Measurements from ENCODE around the gene MGAT4B.

Gene MGAT4B

DNA sequence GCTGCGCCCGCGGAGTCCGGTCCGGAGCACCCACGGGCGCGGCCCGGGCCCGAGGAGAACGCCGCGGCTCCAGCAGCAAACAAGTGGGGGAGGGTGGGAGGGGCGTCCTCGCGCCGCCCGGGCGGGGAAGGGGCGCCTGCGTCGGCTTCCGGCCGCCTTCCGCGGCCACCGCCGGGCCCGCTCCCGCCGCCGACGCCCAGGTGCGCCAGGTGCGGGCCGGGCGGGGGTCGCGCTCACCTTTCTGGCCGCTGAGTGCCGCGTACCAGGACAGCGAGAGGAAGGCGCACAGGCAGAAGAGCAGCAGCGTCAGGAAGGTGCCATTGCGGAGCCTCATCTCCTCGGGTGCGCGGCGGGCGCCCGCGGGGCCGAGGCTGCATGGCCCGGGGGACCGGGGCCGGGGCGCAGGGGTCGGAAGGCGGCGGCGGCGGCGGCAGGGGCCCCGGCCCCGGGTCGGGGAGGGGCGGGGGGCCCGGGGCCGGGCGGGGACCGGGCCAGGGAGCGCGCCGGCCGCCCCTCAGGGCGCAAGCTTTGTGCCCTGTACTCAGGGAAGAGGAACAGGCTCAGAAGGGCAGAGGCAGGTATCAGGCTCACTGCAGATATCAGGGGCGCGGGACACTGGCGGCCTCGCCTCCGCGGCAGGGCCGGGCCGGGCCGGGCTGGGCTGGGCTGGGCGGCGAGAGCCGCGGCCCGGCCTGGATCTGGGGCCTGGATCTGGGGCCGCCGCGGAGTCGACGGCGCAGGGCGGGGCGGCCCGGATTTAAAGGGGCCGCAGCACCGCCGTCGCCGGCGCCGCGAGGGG, at the start of gene MGAT4B:
MGAT4B (minus strand) TSS at position 617 of the 799 bp plus-strand sequence; CDS start at position 334, 283 bp downstream.
- peak; percentile 83 for ATAC-seq

DNA sequence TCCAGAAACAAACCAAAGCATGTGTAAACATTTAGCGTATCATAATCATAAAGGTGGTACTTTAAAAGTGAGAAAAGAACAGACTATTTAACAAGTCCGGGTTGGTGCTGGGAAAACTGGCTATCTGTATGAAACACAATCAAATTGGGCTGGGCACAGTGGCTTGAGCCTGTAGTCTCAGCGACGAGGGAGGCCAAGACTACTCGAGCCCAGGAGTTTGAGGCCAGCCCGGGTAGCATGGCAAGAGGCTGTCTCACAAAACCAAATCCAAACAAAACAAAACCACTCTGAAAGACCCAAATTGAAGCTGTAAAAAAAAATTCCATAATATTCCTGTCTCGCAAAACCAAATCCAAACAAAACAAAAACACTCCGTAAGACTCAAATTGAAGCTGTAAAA, 47.7 kb upstream of the MGAT4B start:
- ATAC-seq = no peak
- TF ChIP-seq OSR1 (CRISPR knock-in tag; IDR thresholded peaks at IDR 0.05) (no peak), ZC3H10 (CRISPR knock-in tag; IDR thresholded peaks at IDR 0.05) (no peak), ARNTL (CRISPR knock-in tag; IDR thresholded peaks at IDR 0.05; ENCODE audit: borderline replicate concordance, low read depth) (no peak), ZNF8 (CRISPR knock-in tag; IDR thresholded peaks at IDR 0.05) (no peak), TOX (CRISPR knock-in tag; IDR thresholded peaks at IDR 0.05; ENCODE audit: borderline replicate concordance) (no peak), RARB (CRISPR knock-in tag; IDR thresholded peaks at IDR 0.05) (no peak), BACH2 (CRISPR knock-in tag; IDR thresholded peaks at IDR 0.05; ENCODE audit: borderline replicate concordance) (no peak), ZFP30 (CRISPR knock-in tag; IDR thresholded peaks at IDR 0.05) (no peak)
- TF ChIP-seq, protein P1, sequence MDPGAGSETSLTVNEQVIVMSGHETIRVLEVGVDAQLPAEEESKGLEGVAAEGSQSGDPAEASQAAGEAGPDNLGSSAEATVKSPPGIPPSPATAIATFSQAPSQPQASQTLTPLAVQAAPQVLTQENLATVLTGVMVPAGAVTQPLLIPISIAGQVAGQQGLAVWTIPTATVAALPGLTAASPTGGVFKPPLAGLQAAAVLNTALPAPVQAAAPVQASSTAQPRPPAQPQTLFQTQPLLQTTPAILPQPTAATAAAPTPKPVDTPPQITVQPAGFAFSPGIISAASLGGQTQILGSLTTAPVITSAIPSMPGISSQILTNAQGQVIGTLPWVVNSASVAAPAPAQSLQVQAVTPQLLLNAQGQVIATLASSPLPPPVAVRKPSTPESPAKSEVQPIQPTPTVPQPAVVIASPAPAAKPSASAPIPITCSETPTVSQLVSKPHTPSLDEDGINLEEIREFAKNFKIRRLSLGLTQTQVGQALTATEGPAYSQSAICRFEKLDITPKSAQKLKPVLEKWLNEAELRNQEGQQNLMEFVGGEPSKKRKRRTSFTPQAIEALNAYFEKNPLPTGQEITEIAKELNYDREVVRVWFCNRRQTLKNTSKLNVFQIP (CRISPR knock-in tag; IDR thresholded peaks at IDR 0.05; ENCODE audit: borderline replicate concordance, low read depth) = no peak

More for the DNA sequence above, at the start of gene MGAT4B:
- no peak for TF ChIP-seq ZFP30 (CRISPR knock-in tag; IDR thresholded peaks at IDR 0.05)
- no peak for TF ChIP-seq ZNF8 (CRISPR knock-in tag; IDR thresholded peaks at IDR 0.05)
- no peak for TF ChIP-seq RARB (CRISPR knock-in tag; IDR thresholded peaks at IDR 0.05)

DNA sequence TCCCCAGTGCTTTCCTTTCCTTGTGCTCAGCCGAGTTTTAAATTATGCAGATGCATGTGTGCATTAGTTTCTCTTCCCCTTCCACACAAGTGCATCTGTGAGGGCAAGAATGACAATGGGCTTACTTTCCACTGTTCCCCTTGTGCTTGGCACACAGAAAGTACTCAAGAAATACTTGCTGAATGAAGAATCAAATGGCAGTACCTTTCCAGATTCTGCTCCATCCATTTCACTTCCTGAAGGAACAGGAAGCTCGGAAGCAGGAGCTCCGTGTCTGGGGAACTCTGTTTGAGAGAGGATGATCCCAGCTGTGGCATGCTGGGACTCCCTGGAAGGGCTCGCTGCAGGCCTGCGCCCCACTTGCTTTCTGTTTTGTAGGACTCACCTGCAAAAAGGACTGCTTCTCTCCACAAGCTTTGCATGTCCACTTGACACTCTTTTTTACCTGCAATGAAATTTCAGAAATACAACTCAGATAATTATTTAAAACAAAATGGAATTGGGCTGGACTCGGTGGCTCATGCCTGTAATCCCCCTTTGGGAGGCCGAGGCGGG, 46.4 kb upstream of the MGAT4B start:
- TF ChIP-seq, protein P2, sequence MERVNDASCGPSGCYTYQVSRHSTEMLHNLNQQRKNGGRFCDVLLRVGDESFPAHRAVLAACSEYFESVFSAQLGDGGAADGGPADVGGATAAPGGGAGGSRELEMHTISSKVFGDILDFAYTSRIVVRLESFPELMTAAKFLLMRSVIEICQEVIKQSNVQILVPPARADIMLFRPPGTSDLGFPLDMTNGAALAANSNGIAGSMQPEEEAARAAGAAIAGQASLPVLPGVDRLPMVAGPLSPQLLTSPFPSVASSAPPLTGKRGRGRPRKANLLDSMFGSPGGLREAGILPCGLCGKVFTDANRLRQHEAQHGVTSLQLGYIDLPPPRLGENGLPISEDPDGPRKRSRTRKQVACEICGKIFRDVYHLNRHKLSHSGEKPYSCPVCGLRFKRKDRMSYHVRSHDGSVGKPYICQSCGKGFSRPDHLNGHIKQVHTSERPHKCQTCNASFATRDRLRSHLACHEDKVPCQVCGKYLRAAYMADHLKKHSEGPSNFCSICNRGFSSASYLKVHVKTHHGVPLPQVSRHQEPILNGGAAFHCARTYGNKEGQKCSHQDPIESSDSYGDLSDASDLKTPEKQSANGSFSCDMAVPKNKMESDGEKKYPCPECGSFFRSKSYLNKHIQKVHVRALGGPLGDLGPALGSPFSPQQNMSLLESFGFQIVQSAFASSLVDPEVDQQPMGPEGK (CRISPR knock-in tag; IDR thresholded peaks at IDR 0.05; ENCODE audit: borderline replicate concordance) = no peak
- TF ChIP-seq ARNTL (CRISPR knock-in tag; IDR thresholded peaks at IDR 0.05; ENCODE audit: borderline replicate concordance, low read depth) = no peak
- TF ChIP-seq, protein P3, sequence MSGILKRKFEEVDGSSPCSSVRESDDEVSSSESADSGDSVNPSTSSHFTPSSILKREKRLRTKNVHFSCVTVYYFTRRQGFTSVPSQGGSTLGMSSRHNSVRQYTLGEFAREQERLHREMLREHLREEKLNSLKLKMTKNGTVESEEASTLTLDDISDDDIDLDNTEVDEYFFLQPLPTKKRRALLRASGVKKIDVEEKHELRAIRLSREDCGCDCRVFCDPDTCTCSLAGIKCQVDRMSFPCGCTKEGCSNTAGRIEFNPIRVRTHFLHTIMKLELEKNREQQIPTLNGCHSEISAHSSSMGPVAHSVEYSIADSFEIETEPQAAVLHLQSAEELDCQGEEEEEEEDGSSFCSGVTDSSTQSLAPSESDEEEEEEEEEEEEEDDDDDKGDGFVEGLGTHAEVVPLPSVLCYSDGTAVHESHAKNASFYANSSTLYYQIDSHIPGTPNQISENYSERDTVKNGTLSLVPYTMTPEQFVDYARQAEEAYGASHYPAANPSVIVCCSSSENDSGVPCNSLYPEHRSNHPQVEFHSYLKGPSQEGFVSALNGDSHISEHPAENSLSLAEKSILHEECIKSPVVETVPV (CRISPR knock-in tag; IDR thresholded peaks at IDR 0.05) = no peak
- no peak for TF ChIP-seq GLIS3 (CRISPR knock-in tag; IDR thresholded peaks at IDR 0.05)
- TF ChIP-seq, protein P4, sequence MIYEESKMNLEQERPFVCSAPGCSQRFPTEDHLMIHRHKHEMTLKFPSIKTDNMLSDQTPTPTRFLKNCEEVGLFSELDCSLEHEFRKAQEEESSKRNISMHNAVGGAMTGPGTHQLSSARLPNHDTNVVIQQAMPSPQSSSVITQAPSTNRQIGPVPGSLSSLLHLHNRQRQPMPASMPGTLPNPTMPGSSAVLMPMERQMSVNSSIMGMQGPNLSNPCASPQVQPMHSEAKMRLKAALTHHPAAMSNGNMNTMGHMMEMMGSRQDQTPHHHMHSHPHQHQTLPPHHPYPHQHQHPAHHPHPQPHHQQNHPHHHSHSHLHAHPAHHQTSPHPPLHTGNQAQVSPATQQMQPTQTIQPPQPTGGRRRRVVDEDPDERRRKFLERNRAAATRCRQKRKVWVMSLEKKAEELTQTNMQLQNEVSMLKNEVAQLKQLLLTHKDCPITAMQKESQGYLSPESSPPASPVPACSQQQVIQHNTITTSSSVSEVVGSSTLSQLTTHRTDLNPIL (CRISPR knock-in tag; IDR thresholded peaks at IDR 0.05; ENCODE audit: low read depth) = no peak
- no peak for TF ChIP-seq RARB (CRISPR knock-in tag; IDR thresholded peaks at IDR 0.05)
- no peak for TF ChIP-seq BACH2 (CRISPR knock-in tag; IDR thresholded peaks at IDR 0.05; ENCODE audit: borderline replicate concordance)
- no peak for TF ChIP-seq ISL1 (CRISPR knock-in tag; IDR thresholded peaks at IDR 0.05)
- no peak for TF ChIP-seq CSDC2 (CRISPR knock-in tag; IDR thresholded peaks at IDR 0.05)
- no peak for TF ChIP-seq SNAI2 (CRISPR knock-in tag; IDR thresholded peaks at IDR 0.05)
- TF ChIP-seq PPARA (CRISPR knock-in tag; IDR thresholded peaks at IDR 0.05; ENCODE audit: borderline replicate concordance) = no peak
- no peak for TF ChIP-seq ZFP30 (CRISPR knock-in tag; IDR thresholded peaks at IDR 0.05)
- TF ChIP-seq TCF4 (CRISPR knock-in tag; IDR thresholded peaks at IDR 0.05; ENCODE audit: borderline replicate concordance) = no peak
- TF ChIP-seq TOX (CRISPR knock-in tag; IDR thresholded peaks at IDR 0.05; ENCODE audit: borderline replicate concordance) = no peak
- no peak for TF ChIP-seq OSR1 (CRISPR knock-in tag; IDR thresholded peaks at IDR 0.05)
- no peak for TF ChIP-seq ZFP3 (CRISPR knock-in tag; IDR thresholded peaks at IDR 0.05)
- no peak for TF ChIP-seq ZNF565 (CRISPR knock-in tag; conservative IDR thresholded peaks at IDR 0.05; ENCODE audit: low read depth)
- TF ChIP-seq, protein P1 (CRISPR knock-in tag; IDR thresholded peaks at IDR 0.05; ENCODE audit: borderline replicate concordance, low read depth) = no peak
- no peak for ATAC-seq

Measured in SK-N-SH treated with all-trans-retinoic acid at 6 μM for 48 hours (cell line).